Activated T-cell treated with anti-CD3 and anti-CD28 coated beads, Interleukin-2, amount 50 U/mL, for 4 hours (primary cell): ENCODE data around the gene CCNI2. TPM values are rescaled to one million over a fixed set of nuclear protein-coding genes. Genes with fewer than 3 reads are reported as not detected.

ENCODE experiments used
- ATAC-seq, 2 donors: fragments of 200-7000 bp; cut with Tn5 transposase; one replicate each; pipeline ENCODE4 v1.10.0; 2021
- DNase-seq: peaks from one replicate; pipeline ENCODE4 v3.0.0-alpha.2; 2020
- H3K27me3 Mint-ChIP-seq: one replicate; pipeline ENCODE4 v1.8.0; 2021; ENCODE audit warnings: low read depth, mixed read lengths
- H3K36me3 Mint-ChIP-seq: one replicate; pipeline ENCODE4 v1.8.0; 2022; ENCODE audit warnings: mixed read lengths; ENCODE audit not compliant: insufficient read depth
- H3K4me1 Mint-ChIP-seq: one replicate; pipeline ENCODE4 v1.8.0; 2021; ENCODE audit warnings: low read depth, mixed read lengths
- H3K4me3 Mint-ChIP-seq: one replicate; pipeline ENCODE4 v1.8.0; 2021; ENCODE audit warnings: mild to moderate bottlenecking, moderate library complexity, mixed read lengths
- H3K9me3 Mint-ChIP-seq: one replicate; pipeline ENCODE4 v1.8.0; 2021; ENCODE audit warnings: mixed read lengths
- total RNA-seq, 3 donors: library from RNA; stranded (reverse); gene quantifications; one replicate each; pipeline ENCODE4 v1.2.1, GENCODE V29; 2021

CCNI2 gene
- total RNA-seq, 3 donors from 2014 or later, result 5.2 to 7.7 (median 7.4) TPM

- H3K4me1 Mint-ChIP-seq, result peaks cover 24% of the 10 kb centered on the region
- H3K27me3 Mint-ChIP-seq, result peaks cover 18% of the 10 kb centered on the region
- DNase-seq (peak; percentile 15), ATAC-seq (peak; percentile 72 to 74)
- peak within 1 kb of the TSS; percentile 78 for H3K4me3 Mint-ChIP-seq
- H3K36me3 Mint-ChIP-seq, result no peaks in the 10 kb centered on the region
- no peaks in the 10 kb centered on the region for H3K9me3 Mint-ChIP-seq
These were observed 30.2 kb downstream of the CCNI2 start, which contains the start of gene SEPTIN8 for GRCh38 chr5:132777209-132778069. SEPTIN8 (minus strand) TSS chr5:132777239; CDS start chr5:132777137, 102 bp downstream.

GRCh38 chr5:132778129-132778528 is 30.9 kb downstream of the CCNI2 start:
- ATAC-seq (no peak), DNase-seq (no peak)
- H3K27me3 Mint-ChIP-seq, result peaks cover 24% of the 10 kb centered on the region
- H3K36me3 Mint-ChIP-seq, result no peaks in the 10 kb centered on the region
- peak overlapping the region; percentile 78 for H3K4me3 Mint-ChIP-seq
- peaks cover 24% of the 10 kb centered on the region for H3K4me1 Mint-ChIP-seq
- H3K9me3 Mint-ChIP-seq, result no peaks in the 10 kb centered on the region

- Mint-ChIP-seq H3K27me3 (peaks cover 27% of the 10 kb centered on the region), H3K36me3 (no peaks in the 10 kb centered on the region), H3K4me1 (peaks cover 24% of the 10 kb centered on the region), H3K4me3 (peak overlapping the region; percentile 14), H3K9me3 (no peaks in the 10 kb centered on the region)
- no peak for ATAC-seq
- DNase-seq, result no peak
These were observed 31.6 kb downstream of the CCNI2 start for GRCh38 chr5:132778856-132779255.

GRCh38 chr5:132779961-132780360 is 32.7 kb downstream of the CCNI2 start:
- no peak for ATAC-seq
- Mint-ChIP-seq H3K4me1 (peaks cover 24% of the 10 kb centered on the region), H3K9me3 (no peaks in the 10 kb centered on the region), H3K36me3 (no peaks in the 10 kb centered on the region), H3K27me3 (peaks cover 29% of the 10 kb centered on the region), H3K4me3 (no peak overlapping the region)
- no peak for DNase-seq

- no peak for DNase-seq
- peaks cover 22% of the 10 kb centered on the region for H3K4me1 Mint-ChIP-seq
- no peaks in the 10 kb centered on the region for H3K36me3 Mint-ChIP-seq
- no peak overlapping the region for H3K4me3 Mint-ChIP-seq
- H3K27me3 Mint-ChIP-seq, result peaks cover 35% of the 10 kb centered on the region
- no peak for ATAC-seq
- H3K9me3 Mint-ChIP-seq, result no peaks in the 10 kb centered on the region
These were observed 33.4 kb downstream of the CCNI2 start for GRCh38 chr5:132780577-132780976.

- H3K27me3 Mint-ChIP-seq, result peaks cover 36% of the 10 kb centered on the region
- DNase-seq (no peak), ATAC-seq (no peak)
- H3K36me3 Mint-ChIP-seq, result no peaks in the 10 kb centered on the region
- H3K4me3 Mint-ChIP-seq, result no peak overlapping the region
- peaks cover 18% of the 10 kb centered on the region for H3K4me1 Mint-ChIP-seq
- H3K9me3 Mint-ChIP-seq, result no peaks in the 10 kb centered on the region
These were observed 33.8 kb downstream of the CCNI2 start for GRCh38 chr5:132781029-132781428.

- peaks cover 36% of the 10 kb centered on the region for H3K27me3 Mint-ChIP-seq
- H3K36me3 Mint-ChIP-seq, result no peaks in the 10 kb centered on the region
- no peak overlapping the region for H3K4me3 Mint-ChIP-seq
- H3K4me1 Mint-ChIP-seq, result peaks cover 15% of the 10 kb centered on the region
- no peaks in the 10 kb centered on the region for H3K9me3 Mint-ChIP-seq
- DNase-seq (no peak), ATAC-seq (no peak)
These were observed 34.9 kb downstream of the CCNI2 start for GRCh38 chr5:132782101-132782500.

- H3K4me3 Mint-ChIP-seq, result no peak overlapping the region
- DNase-seq, result no peak
- H3K27me3 Mint-ChIP-seq, result peaks cover 27% of the 10 kb centered on the region
- peaks cover 7% of the 10 kb centered on the region for H3K4me1 Mint-ChIP-seq
- no peaks in the 10 kb centered on the region for H3K9me3 Mint-ChIP-seq
- H3K36me3 Mint-ChIP-seq, result no peaks in the 10 kb centered on the region
- no peak for ATAC-seq
These were observed 38.1 kb downstream of the CCNI2 start for GRCh38 chr5:132785365-132785764.

GRCh38 chr5:132785864-132786263 is 38.6 kb downstream of the CCNI2 start:
- Mint-ChIP-seq H3K9me3 (no peaks in the 10 kb centered on the region), H3K27me3 (peaks cover 27% of the 10 kb centered on the region), H3K4me1 (peaks cover 3% of the 10 kb centered on the region), H3K36me3 (no peaks in the 10 kb centered on the region), H3K4me3 (no peak overlapping the region)
- ATAC-seq (no peak), DNase-seq (no peak)

GRCh38 chr5:132787076-132787475 is 39.9 kb downstream of the CCNI2 start:
- ATAC-seq (no peak), DNase-seq (no peak)
- no peaks in the 10 kb centered on the region for H3K4me1 Mint-ChIP-seq
- peaks cover 22% of the 10 kb centered on the region for H3K27me3 Mint-ChIP-seq
- no peaks in the 10 kb centered on the region for H3K36me3 Mint-ChIP-seq
- no peaks in the 10 kb centered on the region for H3K9me3 Mint-ChIP-seq
- no peak overlapping the region for H3K4me3 Mint-ChIP-seq

GRCh38 chr5:132788508-132788907 is 41.3 kb downstream of the CCNI2 start:
- no peaks in the 10 kb centered on the region for H3K9me3 Mint-ChIP-seq
- ATAC-seq (no peak), DNase-seq (no peak)
- H3K4me3 Mint-ChIP-seq, result no peak overlapping the region
- H3K27me3 Mint-ChIP-seq, result peaks cover 16% of the 10 kb centered on the region
- no peaks in the 10 kb centered on the region for H3K36me3 Mint-ChIP-seq
- no peaks in the 10 kb centered on the region for H3K4me1 Mint-ChIP-seq

GRCh38 chr5:132788990-132789886 is 42.0 kb downstream of the CCNI2 start:
- no peak overlapping the region for H3K4me3 Mint-ChIP-seq
- no peaks in the 10 kb centered on the region for H3K36me3 Mint-ChIP-seq
- no peak for DNase-seq
- H3K9me3 Mint-ChIP-seq, result no peaks in the 10 kb centered on the region
- H3K27me3 Mint-ChIP-seq, result peaks cover 18% of the 10 kb centered on the region
- ATAC-seq, result no peak
- no peaks in the 10 kb centered on the region for H3K4me1 Mint-ChIP-seq

GRCh38 chr5:132790201-132790865 is 43.1 kb downstream of the CCNI2 start:
- no peaks in the 10 kb centered on the region for H3K9me3 Mint-ChIP-seq
- no peak for DNase-seq
- no peaks in the 10 kb centered on the region for H3K36me3 Mint-ChIP-seq
- no peak for ATAC-seq
- no peak overlapping the region for H3K4me3 Mint-ChIP-seq
- peaks cover 18% of the 10 kb centered on the region for H3K27me3 Mint-ChIP-seq
- H3K4me1 Mint-ChIP-seq, result no peaks in the 10 kb centered on the region

- H3K4me3 Mint-ChIP-seq, result no peak overlapping the region
- peaks cover 15% of the 10 kb centered on the region for H3K27me3 Mint-ChIP-seq
- H3K9me3 Mint-ChIP-seq, result no peaks in the 10 kb centered on the region
- no peaks in the 10 kb centered on the region for H3K36me3 Mint-ChIP-seq
- no peaks in the 10 kb centered on the region for H3K4me1 Mint-ChIP-seq
- ATAC-seq (no peak), DNase-seq (no peak)
These were observed 43.8 kb downstream of the CCNI2 start for GRCh38 chr5:132791026-132791425.
